HG03439 (cell line): ENCODE measurements around the gene DDX52.
A peak's percentile ranks its signal among the peaks of the same experiment; 100 is the strongest.
"Not testable (repeated sequence)": the region's sequence is repeated elsewhere in the genome, so short reads cannot be mapped to it uniquely, and the experiment has no call there.

Source experiments
- ATAC-seq: cut with Tn5 transposase; IDR thresholded peaks from one replicate; pipeline ENCODE4 v1.9.1; 2021; ENCODE audit warnings: mild to moderate bottlenecking, moderate library complexity; ENCODE audit not compliant: unreplicated experiment

DDX52 gene

GRCh38 chr17:37643118-37643766, at the start of gene DDX52:
Gene DDX52 (minus strand): TSS chr17:37643446. CDS start chr17:37643420, 26 bp downstream.
- peak; percentile 87 for ATAC-seq

- no peak for ATAC-seq
Observed at GRCh38 chr17:37691807-37692206, 48.6 kb upstream of the DDX52 start.

- no peak for ATAC-seq
Observed at GRCh38 chr17:37689317-37689716, 46.1 kb upstream of the DDX52 start.

GRCh38 chr17:37683454-37683984, 40.3 kb upstream of the DDX52 start:
- no peak for ATAC-seq

- ATAC-seq = no peak
Observed at GRCh38 chr17:37682007-37682406, 38.8 kb upstream of the DDX52 start.

GRCh38 chr17:37679995-37680394, 36.7 kb upstream of the DDX52 start:
- not testable (repeated sequence) for ATAC-seq

GRCh38 chr17:37678036-37678435, 34.8 kb upstream of the DDX52 start:
- no peak for ATAC-seq

- ATAC-seq = no peak
Observed at GRCh38 chr17:37677021-37677420, 33.8 kb upstream of the DDX52 start.

GRCh38 chr17:37676115-37676925, 33.1 kb upstream of the DDX52 start:
- ATAC-seq = no peak

GRCh38 chr17:37674511-37674910, 31.3 kb upstream of the DDX52 start:
- no peak for ATAC-seq

GRCh38 chr17:37673386-37673785, 30.1 kb upstream of the DDX52 start:
- ATAC-seq = no peak

GRCh38 chr17:37672548-37673078, 29.4 kb upstream of the DDX52 start:
- ATAC-seq = no peak

GRCh38 chr17:37671824-37672547, 28.7 kb upstream of the DDX52 start:
- ATAC-seq = no peak

GRCh38 chr17:37671028-37671823, 28.0 kb upstream of the DDX52 start:
- no peak for ATAC-seq

- no peak for ATAC-seq
Observed at GRCh38 chr17:37667039-37667438, 23.8 kb upstream of the DDX52 start.

- no peak for ATAC-seq
Observed at GRCh38 chr17:37664214-37664613, 21.0 kb upstream of the DDX52 start.

- no peak for ATAC-seq
Observed at GRCh38 chr17:37662353-37662752, 19.1 kb upstream of the DDX52 start.

- ATAC-seq = no peak
Observed at GRCh38 chr17:37661400-37662014, 18.3 kb upstream of the DDX52 start.

- ATAC-seq = no peak
Observed at GRCh38 chr17:37659925-37660324, 16.7 kb upstream of the DDX52 start.

GRCh38 chr17:37657202-37657601, 14.0 kb upstream of the DDX52 start:
- ATAC-seq = no peak
